Panc1 (cell line): ENCODE measurements around the gene RHOU. TPM values are rescaled to one million over a fixed set of nuclear protein-coding genes. Genes with fewer than 3 reads are reported as not detected.

ENCODE experiments used
- ATAC-seq: fragments of 200-7000 bp; cut with Tn5 transposase; 2 replicates; pipeline ENCODE4 v1.9.1; 2020; ENCODE audit warnings: mild to moderate bottlenecking, moderate library complexity
- BruUV-seq: library from RNA; stranded (reverse); fragments of 400-500 nt; replicated peaks from 2 replicates; lab custom pipeline; 2021; lab: Mats Ljungman, UMichigan
- CTCF ChIA-PET: fragments of 300-600 bp; sonication (Branson Sonifier 250); formaldehyde crosslinking; loops from one replicate; lab custom pipeline; 2022; ENCODE audit warnings: antibody characterized with exemption; lab: Charles Lee
- POLR2A ChIA-PET: fragments of 300-600 bp; sonication (Branson Sonifier 250); formaldehyde crosslinking; loops from one replicate; lab custom pipeline; 2022; ENCODE audit warnings: antibody characterized with exemption; lab: Charles Lee
- DNase-seq: peaks from one replicate; pipeline ENCODE4 v3.0.0-alpha.2; 2010; ENCODE audit warnings: low read depth, low spot score
- H3K27ac ChIP-seq: 2 replicates; pipeline ENCODE4 v1.5.1; 2011; ENCODE audit warnings: mild to moderate bottlenecking, low read length, inconsistent platforms
- H3K27me3 ChIP-seq: fragments of 200-500 bp; sonication (Bioruptor generic); 2 replicates; pipeline ENCODE4 v1.6.0; 2014; ENCODE audit warnings: low read length, inconsistent platforms; ENCODE audit not compliant: control insufficient read depth, insufficient read depth
- H3K36me3 ChIP-seq: fragments of 200-500 bp; sonication (Bioruptor generic); 2 replicates; pipeline ENCODE4 v1.5.1; 2014; ENCODE audit warnings: inconsistent platforms, mild to moderate bottlenecking, low read length, moderate library complexity; ENCODE audit not compliant: control insufficient read depth, insufficient read depth
- H3K4me1 ChIP-seq: 2 replicates; pipeline ENCODE4 v1.5.1; 2011; ENCODE audit warnings: inconsistent platforms, mild to moderate bottlenecking, low read length, moderate library complexity; ENCODE audit not compliant: control insufficient read depth, insufficient read depth
- H3K4me3 ChIP-seq, 2 experiments: 2 replicates each; pipeline ENCODE4 v1.5.1; 2011 to 2012; ENCODE audit warnings: low read depth in 2 of 2, low read length in 2 of 2, mild to moderate bottlenecking in 2 of 2, inconsistent platforms in 1 of 2, moderate library complexity in 1 of 2
- H3K9me3 ChIP-seq: fragments of 200-500 bp; sonication (Bioruptor generic); 2 replicates; pipeline ENCODE4 v1.5.1; 2014; ENCODE audit warnings: low read depth, mild to moderate bottlenecking, inconsistent platforms, low read length, moderate library complexity; ENCODE audit not compliant: control insufficient read depth, insufficient read depth
- CTCF ChIP-seq: fragments of 450-650 bp; IDR thresholded peaks from 2 replicates; pipeline ENCODE4 v1.5.1; 2017; ENCODE audit warnings: mild to moderate bottlenecking
- POLR2AphosphoS5 ChIP-seq: IDR thresholded peaks from 2 replicates; pipeline ENCODE4 v1.6.1; 2012; ENCODE audit warnings: mild to moderate bottlenecking, low read depth, low read length, moderate library complexity
- REST ChIP-seq, 2 experiments: IDR thresholded peaks; 2 replicates each; pipeline ENCODE4 v1.6.1; 2011 to 2012; ENCODE audit warnings: low read depth in 2 of 2, control low read depth in 1 of 2, low read length in 1 of 2, mild to moderate bottlenecking in 1 of 2, moderate library complexity in 1 of 2; ENCODE audit not compliant: insufficient read depth in 1 of 2
- SIN3A ChIP-seq: IDR thresholded peaks from 2 replicates; pipeline ENCODE4 v1.6.1; 2012; ENCODE audit warnings: low read depth, mild to moderate bottlenecking, low read length, moderate library complexity, borderline replicate concordance; ENCODE audit not compliant: insufficient read depth
- TCF7L2 ChIP-seq: IDR thresholded peaks from 2 replicates; pipeline ENCODE4 v1.6.1; 2011; ENCODE audit warnings: mild to moderate bottlenecking, low read depth, low read length, inconsistent platforms
- in situ Hi-C: cut with HindIII; loops from 2 replicates; pipeline ENCODE4 v1.10.0; 2016; ENCODE audit warnings: low sequenced_read_pairs, low pct_unique_long_range_greater_than_20kb
- intact Hi-C: fragments of 100-400 bp; cut with micrococcal nuclease; formaldehyde crosslinking; loops from one replicate; pipeline ENCODE4 v1.10.0; 2022; ENCODE audit not compliant: unreplicated experiment
- total RNA-seq: library from RNA; stranded (reverse); gene quantifications from one replicate; pipeline ENCODE4 v1.2.1, GENCODE V29; 2021; ENCODE audit not compliant: unreplicated experiment

RHOU gene
- total RNA-seq, 1 experiment from 2014 or later: 9.2 TPM

- no peak for DNase-seq
- ChIA-PET POLR2A (no interaction called here), CTCF (no interaction called here)
- Histone ChIP-seq H3K27ac (no peak overlapping the region), H3K9me3 (no peaks in the 10 kb centered on the region), H3K36me3 (no peaks in the 10 kb centered on the region), H3K4me1 (no peaks in the 10 kb centered on the region), H3K27me3 (peaks cover 5% of the 10 kb centered on the region; the same call in 1 of the 2 replicates), H3K4me3 (no peak overlapping the region)
- BruUV-seq: no TSS peak
- in situ Hi-C loops: no loop called here
- intact Hi-C loops: no loop called here
- no peak for ATAC-seq
- TF ChIP-seq POLR2AphosphoS5: no peak
- TF ChIP-seq TCF7L2: no peak
- TF ChIP-seq SIN3A: no peak
- no peak for TF ChIP-seq CTCF
- no peak for TF ChIP-seq REST (IDR thresholded peaks at IDR 0.05; ENCODE audit: insufficient read depth in 1 of 2, low read depth in 2 of 2, low read length in 1 of 2)
Observed at GRCh38 chr1:228753786-228754360, 18.6 kb downstream of the RHOU start.

- Histone ChIP-seq H3K27ac (no peak overlapping the region), H3K27me3 (peaks cover 5% of the 10 kb centered on the region; the same call in 1 of the 2 replicates), H3K4me1 (no peaks in the 10 kb centered on the region), H3K9me3 (no peaks in the 10 kb centered on the region), H3K36me3 (no peaks in the 10 kb centered on the region), H3K4me3 (no peak overlapping the region)
- BruUV-seq: no TSS peak
- in situ Hi-C loops: no loop called here
- ChIA-PET POLR2A (no interaction called here), CTCF (no interaction called here)
- ATAC-seq (no peak), DNase-seq (no peak)
- TF ChIP-seq POLR2AphosphoS5: no peak
- TF ChIP-seq SIN3A: no peak
- no peak for TF ChIP-seq TCF7L2
- TF ChIP-seq REST (IDR thresholded peaks at IDR 0.05; ENCODE audit: insufficient read depth in 1 of 2, low read depth in 2 of 2, low read length in 1 of 2): no peak
- no peak for TF ChIP-seq CTCF
- intact Hi-C loops: no loop called here
Observed at GRCh38 chr1:228754646-228755268, 19.5 kb downstream of the RHOU start.
